H1 (cell line): ENCODE measurements around the gene MAP2K5. TPM values are rescaled to one million over a fixed set of nuclear protein-coding genes. Genes with fewer than 3 reads are reported as not detected.

ENCODE experiments used
- CTCF ChIA-PET: fragments of 300-600 bp; sonication (Branson Sonifier 250); formaldehyde crosslinking; loops from one replicate; lab custom pipeline; 2021; ENCODE audit not compliant: partially characterized antibody; lab: Charles Lee
- POLR2A ChIA-PET: fragments of 300-600 bp; sonication (Branson Sonifier 250); formaldehyde crosslinking; loops from one replicate; lab custom pipeline; 2021; ENCODE audit warnings: inconsistent platforms; ENCODE audit not compliant: partially characterized antibody; lab: Charles Lee
- DNase-seq, 2 experiments: peaks; one replicate each; pipeline versions ENCODE4 v3.0.0 to v3.0.0-alpha.2; 2010 to 2022; ENCODE audit warnings: low spot score in 2 of 2, low read depth in 1 of 2, mixed read lengths in 1 of 2
- FAIRE-seq: peaks from 2 replicates; lab custom pipeline; 2011; peaks lifted over from hg19 to GRCh38; lab: Jason Lieb, UNC
- H2AFZ ChIP-seq: 2 replicates; pipeline ENCODE4 v1.8.1; 2012; ENCODE audit warnings: low read length, inconsistent platforms
- H2AK5ac ChIP-seq: 2 replicates; pipeline ENCODE4 v1.6.1; 2013; ENCODE audit warnings: low read depth, low read length
- H2BK120ac ChIP-seq: replicated peaks from 2 replicates; pipeline ENCODE3; 2013; ENCODE audit warnings: low read depth, low read length, inconsistent platforms
- H2BK12ac ChIP-seq: 2 replicates; pipeline ENCODE4 v1.6.1; 2013; ENCODE audit warnings: low read depth, low read length
- H2BK15ac ChIP-seq: 2 replicates; pipeline ENCODE4 v1.6.1; 2013; ENCODE audit warnings: low read length
- H2BK20ac ChIP-seq: 2 replicates; pipeline ENCODE4 v1.6.1; 2013; ENCODE audit warnings: low read length
- H2BK5ac ChIP-seq: 2 replicates; pipeline ENCODE4 v1.6.1; 2013; ENCODE audit warnings: low read depth, low read length
- H3K14ac ChIP-seq: 2 replicates; pipeline ENCODE4 v1.6.1; 2013; ENCODE audit warnings: inconsistent platforms; ENCODE audit not compliant: insufficient read length
- H3K18ac ChIP-seq: 2 replicates; pipeline ENCODE4 v1.6.1; 2013; ENCODE audit warnings: low read length; ENCODE audit errors: extremely low read depth
- H3K23ac ChIP-seq: 2 replicates; pipeline ENCODE4 v1.6.1; 2013; ENCODE audit warnings: inconsistent platforms; ENCODE audit not compliant: insufficient read length
- H3K23me2 ChIP-seq: 2 replicates; pipeline ENCODE4 v1.6.1; 2013; ENCODE audit warnings: low read depth, low read length
- H3K27ac ChIP-seq: 2 replicates; pipeline ENCODE4 v1.6.1; 2011; ENCODE audit warnings: low read depth, low read length, inconsistent platforms
- H3K27me3 ChIP-seq, 4 experiments: replicated peaks in 1 of 4; 1 replicate in 1 of 4; 2 replicates in 3 of 4; pipeline versions ENCODE4 v1.6.1 to v1.8.1; 2011 to 2013; ENCODE audit warnings: low read length in 3 of 4, mild to moderate bottlenecking in 3 of 4, inconsistent platforms in 2 of 4, mixed read lengths in 2 of 4, moderate library complexity in 1 of 4; ENCODE audit not compliant: control insufficient read depth in 3 of 4, insufficient read depth in 3 of 4; ENCODE audit errors: extremely low read depth in 1 of 4
- H3K36me3 ChIP-seq, 4 experiments: 2 replicates each; pipeline versions ENCODE4 v1.6.1 to v1.8.1; 2011 to 2013; ENCODE audit warnings: mild to moderate bottlenecking in 4 of 4, low read length in 3 of 4, moderate library complexity in 2 of 4, control low read depth in 1 of 4, inconsistent platforms in 1 of 4; ENCODE audit not compliant: insufficient read depth in 4 of 4, control insufficient read depth in 2 of 4
- H3K4ac ChIP-seq: replicated peaks from 2 replicates; pipeline ENCODE3; 2013; ENCODE audit warnings: low read length, low read depth, mixed read lengths, inconsistent platforms; ENCODE audit not compliant: insufficient read length
- H3K4me1 ChIP-seq, 4 experiments: replicated peaks in 1 of 4; 1 replicate in 1 of 4; 2 replicates in 3 of 4; pipeline versions ENCODE4 v1.6.1 to v1.8.1; 2011 to 2013; ENCODE audit warnings: low read length in 3 of 4, inconsistent platforms in 2 of 4, mixed read lengths in 1 of 4; ENCODE audit not compliant: insufficient read depth in 4 of 4, control insufficient read depth in 3 of 4
- H3K4me2 ChIP-seq, 2 experiments: 2 replicates each; pipeline versions ENCODE4 v1.6.1 to v1.8.1; 2011 to 2013; ENCODE audit warnings: low read depth in 2 of 2, low read length in 2 of 2, control low read depth in 1 of 2, inconsistent platforms in 1 of 2, mild to moderate bottlenecking in 1 of 2; ENCODE audit not compliant: insufficient read depth in 1 of 2
- H3K4me3 ChIP-seq, 4 experiments: fragments of 200-600, 300-600 bp in 1 of 4; sonication (generic), shearing (Covaris generic), sonication (Bioruptor Twin) in 1 of 4; 2 replicates each; pipeline versions ENCODE4 v1.5.1 to v1.8.1; 2011 to 2016; ENCODE audit warnings: low read length in 4 of 4, low read depth in 3 of 4, control low read depth in 2 of 4, inconsistent platforms in 2 of 4, mild to moderate bottlenecking in 2 of 4, mixed read lengths in 1 of 4, moderate library complexity in 1 of 4; ENCODE audit not compliant: insufficient read depth in 2 of 4; ENCODE audit errors: extremely low read depth in 1 of 4
- H3K56ac ChIP-seq: replicated peaks from 2 replicates; pipeline ENCODE3; 2013; ENCODE audit warnings: low read depth, mild to moderate bottlenecking, mixed read lengths, low read length, inconsistent platforms; ENCODE audit not compliant: insufficient read length
- H3K79me1 ChIP-seq: 2 replicates; pipeline ENCODE4 v1.6.1; 2013; ENCODE audit warnings: low read depth, low read length, control low read depth
- H3K79me2 ChIP-seq, 2 experiments: 2 replicates each; pipeline versions ENCODE4 v1.6.1 to v1.8.1; 2012 to 2013; ENCODE audit warnings: low read length in 2 of 2, mild to moderate bottlenecking in 2 of 2, inconsistent platforms in 1 of 2; ENCODE audit not compliant: insufficient read depth in 2 of 2, control insufficient read depth in 1 of 2
- H3K9ac ChIP-seq, 4 experiments: replicated peaks in 1 of 4; 1 replicate in 1 of 4; 2 replicates in 3 of 4; pipeline versions ENCODE4 v1.6.1 to v1.8.1; 2011 to 2013; ENCODE audit warnings: low read depth in 3 of 4, low read length in 3 of 4, control low read depth in 2 of 4, mild to moderate bottlenecking in 2 of 4, moderate library complexity in 2 of 4, inconsistent platforms in 1 of 4; ENCODE audit errors: extremely low read depth in 1 of 4
- H3K9me3 ChIP-seq, 2 experiments: 2 replicates each; pipeline versions ENCODE4 v1.6.1 to v1.8.1; 2012 to 2013; ENCODE audit warnings: mild to moderate bottlenecking in 2 of 2, moderate library complexity in 2 of 2, control low read depth in 1 of 2, inconsistent platforms in 1 of 2, low read depth in 1 of 2, low read length in 1 of 2, mixed read lengths in 1 of 2; ENCODE audit not compliant: insufficient read depth in 2 of 2
- H4K20me1 ChIP-seq, 2 experiments: replicated peaks in 1 of 2; 2 replicates each; pipeline versions ENCODE3 to v1.8.1; 2011 to 2013; ENCODE audit warnings: inconsistent platforms in 2 of 2, low read length in 2 of 2, mild to moderate bottlenecking in 1 of 2; ENCODE audit not compliant: insufficient read depth in 2 of 2, control insufficient read depth in 1 of 2
- H4K5ac ChIP-seq: 2 replicates; pipeline ENCODE4 v1.6.1; 2013; ENCODE audit warnings: low read length, low read depth, mixed read lengths, inconsistent platforms; ENCODE audit not compliant: insufficient read length
- H4K8ac ChIP-seq: 2 replicates; pipeline ENCODE4 v1.8.0; 2013; ENCODE audit warnings: mild to moderate bottlenecking, moderate library complexity, low read length, inconsistent platforms; ENCODE audit not compliant: insufficient read depth; ENCODE audit errors: extremely low read depth
- H4K91ac ChIP-seq: replicated peaks from 2 replicates; pipeline ENCODE3; 2013; ENCODE audit warnings: low read length, mixed read lengths, inconsistent platforms; ENCODE audit not compliant: insufficient read length
- CEBPB ChIP-seq: IDR thresholded peaks from 2 replicates; pipeline ENCODE4 v1.6.1; 2012; ENCODE audit warnings: low read depth, low read length
- CHD2 ChIP-seq: IDR thresholded peaks from 2 replicates; pipeline ENCODE4 v1.6.1; 2012; ENCODE audit warnings: low read length, improper control_type of control experiment
- CTCF ChIP-seq, 3 experiments: IDR thresholded peaks; 1 replicate in 2 of 3; 2 replicates in 1 of 3; pipeline versions ENCODE4 v1.5.1 to v1.6.1; 2011; ENCODE audit warnings: low read length in 3 of 3, mild to moderate bottlenecking in 3 of 3, inconsistent platforms in 2 of 3, low read depth in 1 of 3, moderate library complexity in 1 of 3; ENCODE audit not compliant: insufficient read depth in 1 of 3; ENCODE audit errors: control extremely low read depth in 1 of 3
- SP2 ChIP-seq: IDR thresholded peaks from 2 replicates; pipeline ENCODE4 v1.6.1; 2012; ENCODE audit warnings: mild to moderate bottlenecking, low read length, inconsistent platforms
- TAF1 ChIP-seq: IDR thresholded peaks from 2 replicates; pipeline ENCODE4 v1.6.1; 2011; ENCODE audit warnings: mild to moderate bottlenecking, low read depth, low read length
- USF2 ChIP-seq: IDR thresholded peaks from 2 replicates; pipeline ENCODE4 v1.6.1; 2011; ENCODE audit warnings: low read length, improper control_type of control experiment
- WGBS, 2 experiments: shearing (Covaris generic) in 1 of 2; methylation state at CpG; one replicate each; pipeline versions ENCODE4 v1.1.6 to v1.1.7; 2013 to 2015; ENCODE audit warnings: low lambda C conversion rate in 2 of 2, mixed read lengths in 2 of 2, inconsistent platforms in 1 of 2, low coverage in 1 of 2, missing lambda C conversion rate in 1 of 2; ENCODE audit not compliant: insufficient replicate concordance in 2 of 2, insufficient coverage in 1 of 2, insufficient read length in 1 of 2; ENCODE audit errors: extremely low coverage in 1 of 2, missing lambda C conversion rate in 1 of 2; 5-methylcytosine and 5-hydroxymethylcytosine counted together
- polyA plus RNA-seq, 7 experiments: library from polyadenylated mRNA; depleted of rRNA in 3 of 7; stranded (reverse) in 5 of 7; unstranded in 2 of 7; fragments of >200 nt in 5 of 7; fragments of 200-250 nt in 2 of 7; gene quantifications; 1 replicate in 5 of 7; 2 replicates in 1 of 7; 4 replicates in 1 of 7; pipeline versions ENCODE4 v1.2.1 to v1.2.3, GENCODE V29; 2011 to 2013; ENCODE audit warnings: missing spikeins in 2 of 7, mixed read lengths in 2 of 7
- total RNA-seq: library from RNA; stranded (reverse); fragmentation: NEBNext Ultra II Directional; extraction: Animal tissue kit (Norgen Biotek cat#: 25700); gene quantifications from 2 replicates; pipeline ENCODE4 v1.2.1, GENCODE V29; 2021

MAP2K5 gene
- total and polyA plus RNA-seq, 2 of the 8 experiments (the other 6 are each of a cell fraction or from before 2014, with no cell fraction given): 4.4 to 15.8 TPM

- Histone ChIP-seq H4K91ac (peak overlapping the region; percentile 7), H2BK15ac (no peak overlapping the region), H2BK20ac (no peak overlapping the region), H3K23me2 (peaks cover 10% of the 10 kb centered on the region), H3K4me1 (peaks cover 6 to 19% (median 12%) of the 10 kb centered on the region in 4 experiments), H2BK120ac (no peak overlapping the region), H3K27me3 (peaks cover 0 to 8% (median 4%) of the 10 kb centered on the region in 4 experiments; a peak in 3 of 7 replicates), H3K56ac (no peak overlapping the region), H2AFZ (0 out of 2 replicates have a peak overlapping the region, but pooled peaks have one; percentile 11), H2BK12ac (no peak overlapping the region), H4K8ac (no peak overlapping the region), H3K18ac (peak overlapping the region; percentile 2), H3K4me3 (no peak overlapping the region), H3K79me1 (no peaks in the 10 kb centered on the region), H3K4ac (no peak overlapping the region), H3K4me2 (no peak overlapping the region), H4K20me1 (no peaks in the 10 kb centered on the region), H3K36me3 (no peaks in the 10 kb centered on the region), H3K9me3 (no peaks in the 10 kb centered on the region), H4K5ac (no peak overlapping the region), H3K9ac (no peak overlapping the region), H3K27ac (no peak overlapping the region), H3K79me2 (no peaks in the 10 kb centered on the region), H2BK5ac (peak overlapping the region; percentile 46; the same call in 1 of the 2 replicates), H3K14ac (no peak overlapping the region), H3K23ac (no peak overlapping the region), H2AK5ac (no peak overlapping the region)
- ChIA-PET CTCF (interaction anchor here (1.6 to 1.9 kb wide), 2 partner anchors 18 to 19 kb away, joined by 4 to 7 read pairs; no protein-coding TSS in a partner anchor), POLR2A (interaction anchor here (0.7 kb wide), 1 partner anchor 122 kb away, joined by 3 read pairs; no protein-coding TSS in a partner anchor)
- 69% methylated on average over 7 of the region's 7 CpGs; no CpG with 5 or more reads in 1 of the 2 experiments for WGBS, 2 experiments
- TF ChIP-seq SP2: no peak
- TF ChIP-seq USF2: no peak
- TF ChIP-seq TAF1: no peak
- no peak for TF ChIP-seq CEBPB
- no peak for TF ChIP-seq CTCF (IDR thresholded peaks at IDR 0.05; ENCODE audit: control extremely low read depth in 1 of 3, insufficient read depth in 1 of 3, low read depth in 1 of 3, low read length in 3 of 3)
- TF ChIP-seq CHD2: no peak
- FAIRE-seq (no peak), DNase-seq (no peak)
These were observed 301.3 kb downstream of the MAP2K5 start for GRCh38 chr15:67843571-67844387.
